Measurements from ENCODE around the gene GALNT1. TPM values are rescaled to one million over a fixed set of nuclear protein-coding genes. Genes with fewer than 3 reads are reported as not detected.

GALNT1 gene
- total RNA-seq, 1 donor from 2014 or later, result 76.7 TPM

- DNase-seq, result no peak
These were observed 98.6 kb downstream of the GALNT1 start for GRCh38 chr18:35680139-35680551.

- no peak for DNase-seq
These were observed 100.8 kb downstream of the GALNT1 start for GRCh38 chr18:35682281-35682867.

- DNase-seq, result no peak
These were observed 101.5 kb downstream of the GALNT1 start for GRCh38 chr18:35683021-35683420.

- no peak for DNase-seq
These were observed 107.2 kb downstream of the GALNT1 start for GRCh38 chr18:35688757-35689156.

GRCh38 chr18:35689728-35690127, 108.2 kb downstream of the GALNT1 start:
- DNase-seq, result no peak

GRCh38 chr18:35691625-35692024, 110.1 kb downstream of the GALNT1 start:
- no peak for DNase-seq

GRCh38 chr18:35692866-35693265, 111.3 kb downstream of the GALNT1 start:
- DNase-seq, result no peak

GRCh38 chr18:35693829-35694228, 112.3 kb downstream of the GALNT1 start:
- DNase-seq, result no peak

- DNase-seq, result no peak
These were observed 113.3 kb downstream of the GALNT1 start for GRCh38 chr18:35694808-35695207.

- DNase-seq, result no peak
These were observed 113.8 kb downstream of the GALNT1 start for GRCh38 chr18:35695384-35695783.

GRCh38 chr18:35695803-35696202, 114.3 kb downstream of the GALNT1 start:
- no peak for DNase-seq

- no peak for DNase-seq
These were observed 114.8 kb downstream of the GALNT1 start for GRCh38 chr18:35696307-35696706.

GRCh38 chr18:35697869-35698268, 116.3 kb downstream of the GALNT1 start:
- no peak for DNase-seq

GRCh38 chr18:35703043-35703688, 121.6 kb downstream of the GALNT1 start:
- DNase-seq, result no peak

GRCh38 chr18:35705988-35706387, 124.4 kb downstream of the GALNT1 start:
- no peak for DNase-seq

- DNase-seq, result no peak
These were observed 125.7 kb downstream of the GALNT1 start for GRCh38 chr18:35707247-35707646.

GRCh38 chr18:35707674-35708073, 126.1 kb downstream of the GALNT1 start:
- DNase-seq, result no peak

GRCh38 chr18:35710581-35710980, 129.0 kb downstream of the GALNT1 start:
- no peak for DNase-seq

- DNase-seq, result no peak
These were observed 129.7 kb downstream of the GALNT1 start for GRCh38 chr18:35711227-35711626.

- no peak for DNase-seq
These were observed 132.0 kb downstream of the GALNT1 start for GRCh38 chr18:35713545-35713944.

GRCh38 chr18:35714539-35714938, 133.0 kb downstream of the GALNT1 start:
- no peak for DNase-seq

GRCh38 chr18:35715139-35715538, 133.6 kb downstream of the GALNT1 start:
- DNase-seq, result no peak

- no peak for DNase-seq
These were observed 134.8 kb downstream of the GALNT1 start for GRCh38 chr18:35716169-35716831.

- DNase-seq, result no peak
These were observed 135.6 kb downstream of the GALNT1 start for GRCh38 chr18:35717182-35717581.

All from skin of body (tissue), 2 donors.